Measurements from ENCODE around the gene GOLGA8M.
"Not testable (repeated sequence)": the region's sequence is repeated elsewhere in the genome, so short reads cannot be mapped to it uniquely, and the experiment has no call there.

The GOLGA8M gene

DNA sequence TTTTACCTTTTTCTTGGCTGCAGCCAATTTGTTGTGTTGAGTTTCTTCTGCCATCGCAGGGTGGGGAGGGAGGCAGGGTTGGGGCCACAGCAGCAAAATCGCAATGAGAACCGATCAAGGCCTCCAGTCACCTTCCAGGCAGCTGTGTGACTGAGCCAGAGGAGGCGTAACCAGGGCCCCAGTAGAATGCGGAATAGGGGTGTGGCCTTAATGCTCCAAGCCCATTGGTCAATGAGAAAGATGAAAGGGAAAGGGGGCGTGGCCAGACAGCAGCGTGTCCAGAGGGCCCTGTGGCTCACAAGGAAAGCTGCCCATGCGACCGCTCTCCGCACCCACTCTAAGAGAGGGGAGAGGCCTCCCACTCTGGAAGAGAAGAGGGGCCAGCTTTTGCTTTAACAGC is at the start of gene GOLGA8M:
Gene GOLGA8M, minus strand, starts transcription at position 152 of the 400 bp plus-strand sequence. Its CDS starts 98 bp downstream, at position 54.
- H3K27ac ChIP-seq (ENCODE audit: low read depth, low read length); H3K4me3 ChIP-seq (ENCODE audit: low read depth in 1 of 2, low read length in 2 of 2); H3K4me1 ChIP-seq (ENCODE audit: control insufficient read depth in 1 of 2, insufficient read depth in 2 of 2, low read length in 2 of 2); H3K9ac ChIP-seq (ENCODE audit: low read depth in 1 of 2, low read length in 2 of 2); H3K27me3 ChIP-seq (ENCODE audit: control insufficient read depth in 1 of 2, insufficient read depth in 2 of 2, low read length in 2 of 2); H3K36me3 ChIP-seq (ENCODE audit: control insufficient read depth in 1 of 2, insufficient read depth in 2 of 2, low read length in 2 of 2); H3K9me3 ChIP-seq (ENCODE audit: control insufficient read depth in 1 of 2, low read length in 2 of 2): not testable (repeated sequence)

GRCh38 chr15:28742890-28743289 is 30.7 kb upstream of the GOLGA8M start:
- not testable (repeated sequence) for H3K9me3 ChIP-seq (ENCODE audit: control insufficient read depth in 1 of 2, low read length in 2 of 2); H3K27me3 ChIP-seq (ENCODE audit: control insufficient read depth in 1 of 2, insufficient read depth in 2 of 2, low read length in 2 of 2); H3K36me3 ChIP-seq (ENCODE audit: control insufficient read depth in 1 of 2, insufficient read depth in 2 of 2, low read length in 2 of 2); H3K9ac ChIP-seq (ENCODE audit: low read depth in 1 of 2, low read length in 2 of 2); H3K27ac ChIP-seq (ENCODE audit: low read depth, low read length); H3K4me1 ChIP-seq (ENCODE audit: control insufficient read depth in 1 of 2, insufficient read depth in 2 of 2, low read length in 2 of 2); H3K4me3 ChIP-seq (ENCODE audit: low read depth in 1 of 2, low read length in 2 of 2)

GRCh38 chr15:28738590-28739292 is 26.5 kb upstream of the GOLGA8M start:
- H3K9ac ChIP-seq (ENCODE audit: low read depth in 1 of 2, low read length in 2 of 2); H3K4me1 ChIP-seq (ENCODE audit: control insufficient read depth in 1 of 2, insufficient read depth in 2 of 2, low read length in 2 of 2); H3K27me3 ChIP-seq (ENCODE audit: control insufficient read depth in 1 of 2, insufficient read depth in 2 of 2, low read length in 2 of 2); H3K4me3 ChIP-seq (ENCODE audit: low read depth in 1 of 2, low read length in 2 of 2); H3K27ac ChIP-seq (ENCODE audit: low read depth, low read length); H3K36me3 ChIP-seq (ENCODE audit: control insufficient read depth in 1 of 2, insufficient read depth in 2 of 2, low read length in 2 of 2); H3K9me3 ChIP-seq (ENCODE audit: control insufficient read depth in 1 of 2, low read length in 2 of 2): not testable (repeated sequence)

GRCh38 chr15:28738200-28738561 is 26.0 kb upstream of the GOLGA8M start:
- not testable (repeated sequence) for H3K9me3 ChIP-seq (ENCODE audit: control insufficient read depth in 1 of 2, low read length in 2 of 2); H3K27ac ChIP-seq (ENCODE audit: low read depth, low read length); H3K4me1 ChIP-seq (ENCODE audit: control insufficient read depth in 1 of 2, insufficient read depth in 2 of 2, low read length in 2 of 2); H3K27me3 ChIP-seq (ENCODE audit: control insufficient read depth in 1 of 2, insufficient read depth in 2 of 2, low read length in 2 of 2); H3K9ac ChIP-seq (ENCODE audit: low read depth in 1 of 2, low read length in 2 of 2); H3K36me3 ChIP-seq (ENCODE audit: control insufficient read depth in 1 of 2, insufficient read depth in 2 of 2, low read length in 2 of 2); H3K4me3 ChIP-seq (ENCODE audit: low read depth in 1 of 2, low read length in 2 of 2)

DNA sequence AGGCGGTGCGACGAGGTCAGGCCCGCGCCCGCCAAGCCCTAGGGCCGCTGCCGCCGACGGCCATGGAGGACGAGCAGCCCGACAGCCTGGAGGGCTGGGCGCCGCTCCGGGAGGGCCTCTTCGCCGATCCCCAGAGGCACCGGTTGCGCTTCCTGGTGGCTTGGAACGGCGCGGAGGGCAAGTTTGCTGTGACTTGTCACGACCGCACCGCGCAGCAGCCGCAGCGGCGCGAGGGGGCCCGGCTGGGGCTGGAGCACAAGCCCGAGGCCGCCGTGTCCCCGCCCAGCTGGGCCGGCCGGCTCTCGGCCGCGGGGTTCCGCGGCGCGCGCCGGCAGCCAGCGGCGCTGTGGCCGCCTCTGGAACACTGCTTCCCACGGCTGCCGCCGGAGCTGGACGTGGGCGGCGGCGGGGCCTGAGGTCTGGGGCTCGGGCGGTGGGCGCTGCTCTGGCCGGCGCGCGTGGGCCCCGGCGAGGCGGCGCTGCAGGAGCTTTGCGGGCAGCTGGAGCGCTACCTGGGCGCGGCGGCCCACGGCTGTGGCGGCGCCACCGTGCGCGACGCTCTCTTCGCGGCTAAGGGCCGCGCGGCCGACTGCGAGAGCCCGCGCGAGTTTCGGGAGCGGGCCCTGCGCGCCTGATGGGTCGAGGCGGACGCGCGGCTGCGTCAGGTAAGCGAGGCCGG is 25.4 kb upstream of the GOLGA8M start:
- H3K9ac ChIP-seq (ENCODE audit: low read depth in 1 of 2, low read length in 2 of 2): not testable (repeated sequence)

DNA sequence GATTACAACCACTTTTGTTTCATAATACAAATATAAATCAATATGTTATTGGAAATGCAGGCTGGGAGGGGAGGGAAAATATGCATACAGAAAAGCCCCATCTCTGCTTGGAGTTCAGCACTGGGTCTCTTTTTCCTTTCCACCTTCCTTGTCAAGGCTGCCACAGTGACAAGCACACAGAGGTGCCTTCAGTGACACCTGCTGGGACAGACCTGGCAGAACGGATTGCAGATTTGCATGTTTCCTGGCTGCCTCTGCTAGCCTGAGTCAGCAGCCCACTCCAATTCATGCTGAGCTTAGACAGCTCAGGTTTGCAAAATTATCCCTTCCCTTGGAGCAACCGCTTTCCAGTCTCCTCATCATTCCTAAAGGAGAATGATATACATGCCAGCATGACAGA is 15.8 kb upstream of the GOLGA8M start:
- H3K27ac ChIP-seq (ENCODE audit: low read depth, low read length); H3K4me1 ChIP-seq (ENCODE audit: control insufficient read depth in 1 of 2, insufficient read depth in 2 of 2, low read length in 2 of 2); H3K36me3 ChIP-seq (ENCODE audit: control insufficient read depth in 1 of 2, insufficient read depth in 2 of 2, low read length in 2 of 2); H3K9me3 ChIP-seq (ENCODE audit: control insufficient read depth in 1 of 2, low read length in 2 of 2); H3K27me3 ChIP-seq (ENCODE audit: control insufficient read depth in 1 of 2, insufficient read depth in 2 of 2, low read length in 2 of 2); H3K4me3 ChIP-seq (ENCODE audit: low read depth in 1 of 2, low read length in 2 of 2); H3K9ac ChIP-seq (ENCODE audit: low read depth in 1 of 2, low read length in 2 of 2): not testable (repeated sequence)

More for the DNA sequence above, 25.4 kb upstream of the GOLGA8M start:
- not testable (repeated sequence) for H3K9me3 ChIP-seq (ENCODE audit: control insufficient read depth in 1 of 2, low read length in 2 of 2); H3K36me3 ChIP-seq (ENCODE audit: control insufficient read depth in 1 of 2, insufficient read depth in 2 of 2, low read length in 2 of 2); H3K4me3 ChIP-seq (ENCODE audit: low read depth in 1 of 2, low read length in 2 of 2); H3K27me3 ChIP-seq (ENCODE audit: control insufficient read depth in 1 of 2, insufficient read depth in 2 of 2, low read length in 2 of 2); H3K4me1 ChIP-seq (ENCODE audit: control insufficient read depth in 1 of 2, insufficient read depth in 2 of 2, low read length in 2 of 2); H3K27ac ChIP-seq (ENCODE audit: low read depth, low read length)

- not testable (repeated sequence) for H3K9me3 ChIP-seq (ENCODE audit: control insufficient read depth in 1 of 2, low read length in 2 of 2); H3K27me3 ChIP-seq (ENCODE audit: control insufficient read depth in 1 of 2, insufficient read depth in 2 of 2, low read length in 2 of 2); H3K27ac ChIP-seq (ENCODE audit: low read depth, low read length); H3K4me1 ChIP-seq (ENCODE audit: control insufficient read depth in 1 of 2, insufficient read depth in 2 of 2, low read length in 2 of 2); H3K9ac ChIP-seq (ENCODE audit: low read depth in 1 of 2, low read length in 2 of 2); H3K4me3 ChIP-seq (ENCODE audit: low read depth in 1 of 2, low read length in 2 of 2); H3K36me3 ChIP-seq (ENCODE audit: control insufficient read depth in 1 of 2, insufficient read depth in 2 of 2, low read length in 2 of 2)
Measured at GRCh38 chr15:28727026-28727425, 14.8 kb upstream of the GOLGA8M start.

DNA sequence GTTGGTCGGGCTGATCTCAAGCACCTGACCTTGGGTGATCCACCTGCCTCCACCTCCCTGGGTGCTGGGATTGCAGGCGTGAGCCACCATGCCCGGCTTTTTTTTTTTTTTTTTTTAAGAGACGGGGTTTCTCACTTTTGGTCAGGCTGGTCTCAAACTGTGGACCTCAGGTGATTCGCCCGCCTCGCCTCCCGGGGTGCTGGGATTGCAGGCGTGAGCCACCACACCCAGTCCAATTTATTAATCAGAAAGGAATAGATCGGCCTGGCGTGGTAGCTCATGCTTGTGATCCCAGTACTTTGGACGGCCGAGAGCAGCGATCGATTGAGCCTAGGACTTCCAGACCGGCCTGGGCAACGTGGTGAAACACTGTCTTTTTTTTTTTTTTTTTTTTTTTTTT is 13.9 kb upstream of the GOLGA8M start:
- Histone ChIP-seq H3K9ac (ENCODE audit: low read depth in 1 of 2, low read length in 2 of 2) (no peak overlapping the region), H3K27ac (ENCODE audit: low read depth, low read length) (no peak overlapping the region), H3K4me3 (ENCODE audit: low read depth in 1 of 2, low read length in 2 of 2) (no peak overlapping the region), H3K9me3 (ENCODE audit: control insufficient read depth in 1 of 2, low read length in 2 of 2) (no peaks in the 10 kb centered on the region), H3K27me3 (ENCODE audit: control insufficient read depth in 1 of 2, insufficient read depth in 2 of 2, low read length in 2 of 2) (no peaks in the 10 kb centered on the region), H3K36me3 (ENCODE audit: control insufficient read depth in 1 of 2, insufficient read depth in 2 of 2, low read length in 2 of 2) (no peaks in the 10 kb centered on the region), H3K4me1 (ENCODE audit: control insufficient read depth in 1 of 2, insufficient read depth in 2 of 2, low read length in 2 of 2) (no peaks in the 10 kb centered on the region)

GRCh38 chr15:28725556-28725955 is 13.3 kb upstream of the GOLGA8M start:
- H3K36me3 ChIP-seq (ENCODE audit: control insufficient read depth in 1 of 2, insufficient read depth in 2 of 2, low read length in 2 of 2): no peaks in the 10 kb centered on the region
- no peaks in the 10 kb centered on the region for H3K4me1 ChIP-seq (ENCODE audit: control insufficient read depth in 1 of 2, insufficient read depth in 2 of 2, low read length in 2 of 2)
- no peaks in the 10 kb centered on the region for H3K9me3 ChIP-seq (ENCODE audit: control insufficient read depth in 1 of 2, low read length in 2 of 2)
- H3K4me3 ChIP-seq (ENCODE audit: low read depth in 1 of 2, low read length in 2 of 2): no peak overlapping the region
- no peaks in the 10 kb centered on the region for H3K27me3 ChIP-seq (ENCODE audit: control insufficient read depth in 1 of 2, insufficient read depth in 2 of 2, low read length in 2 of 2)
- no peak overlapping the region for H3K9ac ChIP-seq (ENCODE audit: low read depth in 1 of 2, low read length in 2 of 2)
- no peak overlapping the region for H3K27ac ChIP-seq (ENCODE audit: low read depth, low read length)

DNA sequence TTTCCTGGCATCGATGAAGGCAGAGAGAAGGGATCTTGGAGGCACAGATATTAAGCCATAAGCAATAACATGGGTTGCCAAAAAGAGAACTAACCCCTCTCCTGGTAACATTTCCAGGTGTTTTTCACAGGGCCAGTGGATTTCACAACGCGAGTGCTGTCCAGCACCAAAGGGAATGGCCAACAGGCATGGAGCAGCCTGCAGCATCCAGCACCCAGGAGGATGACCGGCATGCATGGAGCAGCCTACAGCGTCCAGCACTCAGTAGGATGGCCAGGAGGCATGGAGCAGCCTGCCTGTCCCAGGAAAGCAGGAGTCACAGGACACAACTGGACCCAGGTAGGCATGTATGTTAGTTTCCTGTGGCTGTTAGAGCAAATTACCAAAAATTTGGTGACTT is 11.8 kb upstream of the GOLGA8M start:
- not testable (repeated sequence) for H3K4me3 ChIP-seq (ENCODE audit: low read depth in 1 of 2, low read length in 2 of 2); H3K9me3 ChIP-seq (ENCODE audit: control insufficient read depth in 1 of 2, low read length in 2 of 2); H3K27ac ChIP-seq (ENCODE audit: low read depth, low read length); H3K4me1 ChIP-seq (ENCODE audit: control insufficient read depth in 1 of 2, insufficient read depth in 2 of 2, low read length in 2 of 2); H3K9ac ChIP-seq (ENCODE audit: low read depth in 1 of 2, low read length in 2 of 2); H3K36me3 ChIP-seq (ENCODE audit: control insufficient read depth in 1 of 2, insufficient read depth in 2 of 2, low read length in 2 of 2); H3K27me3 ChIP-seq (ENCODE audit: control insufficient read depth in 1 of 2, insufficient read depth in 2 of 2, low read length in 2 of 2)

All from duodenal mucosa (tissue), 2 donors.